Suprapubic skin (tissue), 4 donors: Measurements from ENCODE around the gene UVSSA. TPM values are rescaled to one million over a fixed set of nuclear protein-coding genes. Genes with fewer than 3 reads are reported as not detected.
A peak's percentile ranks its signal among the peaks of the same experiment; 100 is the strongest.

Source experiments
- DNase-seq, 2 donors: peaks; one replicate each; pipeline ENCODE4 v3.0.0-alpha.2; 2019; ENCODE audit warnings: low spot score in 2 of 2
- H3K27ac ChIP-seq: fragments of 200-600 bp; sonication (generic); one replicate; pipeline ENCODE4 v1.5.1; 2019
- H3K27me3 ChIP-seq: fragments of 200-600 bp; sonication (generic); one replicate; pipeline ENCODE4 v1.5.1; 2019
- H3K36me3 ChIP-seq: fragments of 200-600 bp; sonication (generic); one replicate; pipeline ENCODE4 v1.5.1; 2019
- H3K4me1 ChIP-seq: fragments of 200-600 bp; sonication (generic); one replicate; pipeline ENCODE4 v1.5.1; 2019
- H3K4me3 ChIP-seq: fragments of 200-600 bp; sonication (generic); one replicate; pipeline ENCODE4 v1.5.1; 2019; ENCODE audit warnings: mild to moderate bottlenecking
- H3K9me3 ChIP-seq: fragments of 200-600 bp; sonication (generic); one replicate; pipeline ENCODE4 v1.5.1; 2019
- EP300 ChIP-seq: sonication (generic); formaldehyde crosslinking; IDR thresholded peaks from one replicate; pipeline ENCODE4 v1.6.1; 2017; ENCODE audit warnings: antibody characterized with exemption
- POLR2A ChIP-seq, 2 donors: fragments of 450-650 bp; IDR thresholded peaks; one replicate each; pipeline ENCODE4 v1.6.1; 2017; ENCODE audit warnings: antibody characterized with exemption in 2 of 2, mild to moderate bottlenecking in 2 of 2, moderate library complexity in 2 of 2
- POLR2AphosphoS5 ChIP-seq, 3 donors: sonication (generic); formaldehyde crosslinking; IDR thresholded peaks; one replicate each; pipeline ENCODE4 v1.6.1; 2017; ENCODE audit warnings: antibody characterized with exemption in 3 of 3
- WGBS: methylation state at CpG from one replicate; pipeline ENCODE4 v1.1.5; 2018; 5-methylcytosine and 5-hydroxymethylcytosine counted together
- total RNA-seq, 4 donors: library from RNA; depleted of rRNA; stranded (reverse); fragments of >200 nt; gene quantifications; one replicate each; pipeline ENCODE4 v1.1.0, GENCODE V29; 2016
- TF ChIP-seq, protein P1 (sequence below), 2 donors: fragments of 200-600 bp in 1 of 2; fragments of 450-650 bp in 1 of 2; sonication (generic) in 1 of 2; IDR thresholded peaks; one replicate each; pipeline ENCODE4 v1.5.1; 2016 to 2019; ENCODE audit warnings: antibody characterized with exemption in 2 of 2, mild to moderate bottlenecking in 1 of 2, moderate library complexity in 1 of 2

The UVSSA gene
- total RNA-seq, 4 donors from 2014 or later, result 16.2 to 107 (median 24.9) TPM

GRCh38 chr4:1307951-1308735 lies 38.9 kb upstream of the UVSSA start:
- Histone ChIP-seq H3K36me3 (peaks cover 21% of the 10 kb centered on the region), H3K9me3 (no peaks in the 10 kb centered on the region), H3K27ac (peak overlapping the region; percentile 49), H3K27me3 (no peaks in the 10 kb centered on the region), H3K4me3 (no peak overlapping the region), H3K4me1 (peaks cover 45% of the 10 kb centered on the region)
- no peak for TF ChIP-seq EP300
- no peak for TF ChIP-seq POLR2A (IDR thresholded peaks at IDR 0.05)
- no peak for TF ChIP-seq POLR2AphosphoS5 (IDR thresholded peaks at IDR 0.05)
- TF ChIP-seq, protein P1, sequence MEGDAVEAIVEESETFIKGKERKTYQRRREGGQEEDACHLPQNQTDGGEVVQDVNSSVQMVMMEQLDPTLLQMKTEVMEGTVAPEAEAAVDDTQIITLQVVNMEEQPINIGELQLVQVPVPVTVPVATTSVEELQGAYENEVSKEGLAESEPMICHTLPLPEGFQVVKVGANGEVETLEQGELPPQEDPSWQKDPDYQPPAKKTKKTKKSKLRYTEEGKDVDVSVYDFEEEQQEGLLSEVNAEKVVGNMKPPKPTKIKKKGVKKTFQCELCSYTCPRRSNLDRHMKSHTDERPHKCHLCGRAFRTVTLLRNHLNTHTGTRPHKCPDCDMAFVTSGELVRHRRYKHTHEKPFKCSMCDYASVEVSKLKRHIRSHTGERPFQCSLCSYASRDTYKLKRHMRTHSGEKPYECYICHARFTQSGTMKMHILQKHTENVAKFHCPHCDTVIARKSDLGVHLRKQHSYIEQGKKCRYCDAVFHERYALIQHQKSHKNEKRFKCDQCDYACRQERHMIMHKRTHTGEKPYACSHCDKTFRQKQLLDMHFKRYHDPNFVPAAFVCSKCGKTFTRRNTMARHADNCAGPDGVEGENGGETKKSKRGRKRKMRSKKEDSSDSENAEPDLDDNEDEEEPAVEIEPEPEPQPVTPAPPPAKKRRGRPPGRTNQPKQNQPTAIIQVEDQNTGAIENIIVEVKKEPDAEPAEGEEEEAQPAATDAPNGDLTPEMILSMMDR (IDR thresholded peaks at IDR 0.05), result no peak
- WGBS, result 95% methylated on average over 33 of the region's 34 CpGs
- no peak for DNase-seq

DNA sequence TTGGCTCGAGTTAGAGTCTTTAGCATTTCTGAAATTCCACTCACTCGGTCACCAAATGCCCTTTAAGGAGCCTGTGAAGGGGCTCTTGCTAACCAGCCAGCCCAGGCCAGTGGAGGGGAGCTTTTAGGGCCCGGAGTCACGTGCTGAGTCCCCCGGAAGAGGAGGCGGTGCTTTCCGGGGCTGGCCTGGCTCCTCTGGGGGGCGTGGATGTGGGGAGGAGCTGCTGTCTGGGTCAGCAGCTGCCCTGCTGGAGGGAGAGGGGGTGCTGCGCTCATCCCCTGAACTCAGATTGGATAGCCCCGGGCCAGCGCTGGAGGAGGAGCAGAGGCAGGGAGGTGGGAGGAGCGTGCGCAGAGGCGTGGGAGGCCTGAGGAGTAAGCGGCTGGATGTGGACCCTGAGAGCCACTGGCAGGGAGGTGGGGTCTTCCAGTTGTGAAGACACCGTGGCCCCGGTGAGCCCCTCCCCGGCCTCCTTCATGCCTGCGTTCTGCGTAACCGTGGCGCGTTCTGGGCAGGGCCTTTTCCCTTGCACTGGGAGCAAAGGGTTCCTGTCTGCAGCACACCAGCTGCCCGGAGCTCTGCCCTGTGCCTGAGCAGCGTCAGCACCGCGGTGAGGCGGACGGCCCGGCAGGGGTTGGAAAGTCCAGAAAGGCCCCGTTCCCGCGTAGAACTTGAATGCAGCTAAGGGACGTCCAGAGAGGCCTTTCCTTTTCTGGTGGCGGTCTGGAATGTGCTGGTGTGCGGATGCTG lies 37.6 kb upstream of the UVSSA start:
- H3K9me3 ChIP-seq, result no peaks in the 10 kb centered on the region
- peak overlapping the region; percentile 49 for H3K27ac ChIP-seq
- H3K36me3 ChIP-seq, result peaks cover 32% of the 10 kb centered on the region
- H3K4me1 ChIP-seq, result peaks cover 45% of the 10 kb centered on the region
- DNase-seq, result peak; percentile 92 to 93
- no peaks in the 10 kb centered on the region for H3K27me3 ChIP-seq
- 12% methylated on average over 11 of the region's 36 CpGs for WGBS
- no peak for TF ChIP-seq EP300
- TF ChIP-seq, protein P1 (IDR thresholded peaks at IDR 0.05), result no peak
- no peak for TF ChIP-seq POLR2AphosphoS5 (IDR thresholded peaks at IDR 0.05)
- H3K4me3 ChIP-seq, result peak overlapping the region; percentile 44

DNA sequence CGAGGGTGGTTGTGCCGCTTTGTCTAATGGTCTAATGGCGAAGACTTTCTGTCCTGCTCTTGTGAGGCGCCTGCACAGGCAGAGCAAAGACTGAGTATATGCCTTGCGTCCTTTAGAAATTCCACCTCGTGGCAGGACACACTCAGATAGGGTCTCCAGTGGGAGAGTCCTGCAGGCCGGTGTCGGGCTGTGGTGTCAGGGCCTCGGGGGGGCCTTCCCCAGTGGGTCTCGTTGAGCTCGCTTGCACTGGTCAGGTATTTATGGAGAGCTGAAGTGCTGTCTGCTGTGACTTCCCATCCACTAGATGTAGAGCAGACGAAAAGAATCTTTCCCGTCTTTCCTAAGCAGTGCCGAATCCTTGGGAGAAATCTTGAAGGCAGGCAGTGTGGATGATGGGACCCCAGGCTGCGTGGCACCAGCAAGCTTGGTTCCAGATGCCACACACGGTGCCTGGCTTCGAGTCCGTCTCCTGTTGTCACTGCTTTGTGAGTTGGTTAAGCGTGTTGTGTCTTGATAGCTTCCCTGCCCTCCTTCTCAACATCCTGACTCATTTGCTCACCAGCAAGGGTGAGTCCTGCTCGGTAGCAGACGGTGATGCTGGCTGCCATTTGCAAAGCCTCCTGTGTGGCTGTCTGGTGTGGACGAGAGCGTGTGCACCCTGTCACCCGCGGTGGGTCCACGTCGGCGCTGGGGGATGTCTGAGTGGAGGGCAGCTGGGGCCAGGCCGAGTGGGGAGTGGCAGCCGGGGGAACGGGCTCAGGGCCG lies 36.8 kb upstream of the UVSSA start:
- H3K27me3 ChIP-seq, result no peaks in the 10 kb centered on the region
- peaks cover 45% of the 10 kb centered on the region for H3K4me1 ChIP-seq
- peak overlapping the region; percentile 49 for H3K27ac ChIP-seq
- WGBS, result 56% methylated on average over 14 of the region's 32 CpGs
- H3K36me3 ChIP-seq, result peaks cover 37% of the 10 kb centered on the region
- H3K9me3 ChIP-seq, result no peaks in the 10 kb centered on the region
- no peak for DNase-seq
- TF ChIP-seq POLR2AphosphoS5 (IDR thresholded peaks at IDR 0.05) (no peak), POLR2A (IDR thresholded peaks at IDR 0.05) (no peak), EP300 (no peak)
- TF ChIP-seq, protein P1 (IDR thresholded peaks at IDR 0.05), result no peak
- H3K4me3 ChIP-seq, result peak overlapping the region; percentile 44

- peaks cover 41% of the 10 kb centered on the region for H3K4me1 ChIP-seq
- TF ChIP-seq, protein P1 (IDR thresholded peaks at IDR 0.05), result no peak
- TF ChIP-seq POLR2AphosphoS5 (IDR thresholded peaks at IDR 0.05), result no peak
- TF ChIP-seq POLR2A (IDR thresholded peaks at IDR 0.05), result no peak
- no peak for TF ChIP-seq EP300
- H3K27me3 ChIP-seq, result no peaks in the 10 kb centered on the region
- no peaks in the 10 kb centered on the region for H3K9me3 ChIP-seq
- 92% methylated on average over 28 of the region's 49 CpGs for WGBS
- H3K27ac ChIP-seq, result no peak overlapping the region
- H3K4me3 ChIP-seq, result no peak overlapping the region
- H3K36me3 ChIP-seq, result peaks cover 40% of the 10 kb centered on the region
- no peak for DNase-seq
Observed at GRCh38 chr4:1310796-1311631, 36.0 kb upstream of the UVSSA start.
